ENCODE results near the gene PSMB7. TPM values are rescaled to one million over a fixed set of nuclear protein-coding genes. Genes with fewer than 3 reads are reported as not detected.

PSMB7 gene
- total RNA-seq, 2 experiments from 2014 or later: 155 to 170 TPM

- Mint-ChIP-seq H3K4me1 (ENCODE audit: low read depth) (peaks cover 20% of the 10 kb centered on the region), H3K4me3 (no peak overlapping the region), H3K9me3 (no peaks in the 10 kb centered on the region), H3K27me3 (no peaks in the 10 kb centered on the region), H3K27ac (no peak overlapping the region), H3K36me3 (ENCODE audit: low read depth) (peaks cover 28% of the 10 kb centered on the region)
- no peak for DNase-seq
- TF ChIP-seq CTCF (IDR thresholded peaks at IDR 0.05): no peak
- intact Hi-C loops (cut with micrococcal nuclease): no loop called here
- ATAC-seq: no peak
- CTCF ChIA-PET: interaction anchor here (0.7 to 2.1 kb wide), 7 partner anchors 9 to 251 kb away, joined by 3 to 5 read pairs (median 3); no protein-coding TSS in a partner anchor
- POLR2A ChIA-PET: interaction anchor here (1.3 kb wide), 1 partner anchor 53 kb away, joined by 3 read pairs; no protein-coding TSS in a partner anchor
Measured at GRCh38 chr9:124377551-124378406, 37.5 kb downstream of the PSMB7 start.

- H3K4me1 Mint-ChIP-seq (ENCODE audit: low read depth): peaks cover 22% of the 10 kb centered on the region
- DNase-seq: no peak
- H3K27ac Mint-ChIP-seq: no peak overlapping the region
- no peak overlapping the region for H3K4me3 Mint-ChIP-seq
- H3K36me3 Mint-ChIP-seq (ENCODE audit: low read depth): peaks cover 26% of the 10 kb centered on the region
- H3K27me3 Mint-ChIP-seq: no peaks in the 10 kb centered on the region
- POLR2A ChIA-PET: no interaction called here
- TF ChIP-seq CTCF (IDR thresholded peaks at IDR 0.05): no peak
- CTCF ChIA-PET: interaction anchor here (1.0 kb wide), 1 partner anchor 15 kb away, joined by 4 read pairs; no protein-coding TSS in a partner anchor
- no peaks in the 10 kb centered on the region for H3K9me3 Mint-ChIP-seq
- intact Hi-C loops (cut with micrococcal nuclease): no loop called here
- ATAC-seq: no peak
Measured at GRCh38 chr9:124376329-124376728, 38.9 kb downstream of the PSMB7 start.

GRCh38 chr9:124375726-124376125, 39.5 kb downstream of the PSMB7 start:
- peaks cover 26% of the 10 kb centered on the region for H3K36me3 Mint-ChIP-seq (ENCODE audit: low read depth)
- POLR2A ChIA-PET: interaction anchor here (0.6 kb wide), 2 partner anchors 93 to 980 kb away, joined by 3 read pairs; no protein-coding TSS in a partner anchor

GRCh38 chr9:124373851-124374250, 41.4 kb downstream of the PSMB7 start:
- intact Hi-C loops (cut with micrococcal nuclease): no loop called here
- ATAC-seq (no peak), DNase-seq (no peak)
- POLR2A ChIA-PET: interaction anchor here (1.3 kb wide), 1 partner anchor 19 kb away, joined by 4 read pairs; no protein-coding TSS in a partner anchor
- no peaks in the 10 kb centered on the region for H3K27me3 Mint-ChIP-seq
- H3K4me1 Mint-ChIP-seq (ENCODE audit: low read depth): peaks cover 26% of the 10 kb centered on the region
- H3K4me3 Mint-ChIP-seq: no peak overlapping the region
- TF ChIP-seq CTCF (IDR thresholded peaks at IDR 0.05): no peak
- CTCF ChIA-PET: interaction anchor here (1.0 to 1.2 kb wide), 3 partner anchors 12 to 24 kb away, joined by 3 to 4 read pairs (median 3); no protein-coding TSS in a partner anchor
- H3K36me3 Mint-ChIP-seq (ENCODE audit: low read depth): peaks cover 18% of the 10 kb centered on the region
- no peaks in the 10 kb centered on the region for H3K9me3 Mint-ChIP-seq
- H3K27ac Mint-ChIP-seq: no peak overlapping the region

More at GRCh38 chr9:124375726-124376125, 39.5 kb downstream of the PSMB7 start:
- DNase-seq (no peak), ATAC-seq (no peak)
- Mint-ChIP-seq H3K9me3 (no peaks in the 10 kb centered on the region), H3K4me1 (ENCODE audit: low read depth) (peaks cover 21% of the 10 kb centered on the region), H3K4me3 (no peak overlapping the region), H3K27me3 (no peaks in the 10 kb centered on the region), H3K27ac (no peak overlapping the region)
- no peak for TF ChIP-seq CTCF (IDR thresholded peaks at IDR 0.05)
- intact Hi-C loops (cut with micrococcal nuclease): no loop called here
- CTCF ChIA-PET: interaction anchor here (0.5 to 1.0 kb wide), 5 partner anchors 12 to 333 kb away, joined by 3 to 4 read pairs (median 3); no protein-coding TSS in a partner anchor

GRCh38 chr9:124373386-124373785, 41.9 kb downstream of the PSMB7 start:
- ChIA-PET CTCF (no interaction called here), POLR2A (no interaction called here)
- no peak overlapping the region for H3K4me3 Mint-ChIP-seq
- H3K27me3 Mint-ChIP-seq: no peaks in the 10 kb centered on the region
- no peak overlapping the region for H3K27ac Mint-ChIP-seq
- DNase-seq: no peak
- H3K9me3 Mint-ChIP-seq: no peaks in the 10 kb centered on the region
- intact Hi-C loops (cut with micrococcal nuclease): no loop called here
- peaks cover 19% of the 10 kb centered on the region for H3K36me3 Mint-ChIP-seq (ENCODE audit: low read depth)
- ATAC-seq: no peak
- peaks cover 28% of the 10 kb centered on the region for H3K4me1 Mint-ChIP-seq (ENCODE audit: low read depth)
- no peak for TF ChIP-seq CTCF (IDR thresholded peaks at IDR 0.05)
